Osteoblast (primary cell): ENCODE data around the gene RHOC. TPM values are rescaled to one million over a fixed set of nuclear protein-coding genes. Genes with fewer than 3 reads are reported as not detected.

Source experiments
- DNase-seq: peaks from one replicate; pipeline ENCODE4 v3.0.0; 2011; ENCODE audit warnings: low spot score, mixed read lengths; ENCODE audit not compliant: insufficient read length; ENCODE audit errors: missing footprints
- H2AFZ ChIP-seq: 2 replicates; pipeline ENCODE4 v1.6.0; 2011; ENCODE audit warnings: mild to moderate bottlenecking, low read length
- H3K27ac ChIP-seq: 2 replicates; pipeline ENCODE4 v1.5.1; 2011; ENCODE audit warnings: mild to moderate bottlenecking, low read depth, low read length, moderate library complexity
- H3K27me3 ChIP-seq: 2 replicates; pipeline ENCODE4 v1.6.0; 2012; ENCODE audit warnings: mild to moderate bottlenecking, control low read depth, inconsistent platforms, low read length, moderate library complexity; ENCODE audit not compliant: insufficient read depth
- H3K36me3 ChIP-seq: 2 replicates; pipeline ENCODE4 v1.5.1; 2011; ENCODE audit warnings: mild to moderate bottlenecking, low read length, control low read depth, moderate library complexity; ENCODE audit not compliant: insufficient read depth
- H3K4me1 ChIP-seq: 2 replicates; pipeline ENCODE4 v1.5.1; 2011; ENCODE audit warnings: mild to moderate bottlenecking, low read length, control low read depth, moderate library complexity; ENCODE audit not compliant: insufficient read depth
- H3K4me2 ChIP-seq: 2 replicates; pipeline ENCODE4 v1.6.0; 2011; ENCODE audit warnings: mild to moderate bottlenecking, low read length; ENCODE audit not compliant: insufficient read depth
- H3K4me3 ChIP-seq: fragments of 200-600 bp; sonication (generic); 3 replicates; pipeline ENCODE4 v1.5.1; 2012; ENCODE audit warnings: mild to moderate bottlenecking, low read length, inconsistent platforms; ENCODE audit not compliant: insufficient read depth
- H3K79me2 ChIP-seq: 2 replicates; pipeline ENCODE4 v1.6.0; 2012; ENCODE audit warnings: mild to moderate bottlenecking, low read length, control low read depth, inconsistent platforms; ENCODE audit not compliant: insufficient read depth
- H3K9me3 ChIP-seq: 2 replicates; pipeline ENCODE4 v1.5.1; 2011; ENCODE audit warnings: low read depth, low read length, control low read depth
- H4K20me1 ChIP-seq: 2 replicates; pipeline ENCODE4 v1.6.0; 2012; ENCODE audit warnings: mild to moderate bottlenecking, low read length, control low read depth; ENCODE audit not compliant: insufficient read depth
- total RNA-seq: library from RNA; depleted of rRNA; stranded (reverse); fragments of >200 nt; gene quantifications from 2 replicates; pipeline ENCODE4 v1.2.3, GENCODE V29; 2012
- TF ChIP-seq, protein P1 (sequence below): IDR thresholded peaks from 2 replicates; pipeline ENCODE4 v1.5.1; 2011; ENCODE audit warnings: mild to moderate bottlenecking, low read depth, low read length, moderate library complexity; ENCODE audit errors: extremely low read depth

The RHOC gene
- total RNA-seq, 1 donor = 325 TPM

DNA sequence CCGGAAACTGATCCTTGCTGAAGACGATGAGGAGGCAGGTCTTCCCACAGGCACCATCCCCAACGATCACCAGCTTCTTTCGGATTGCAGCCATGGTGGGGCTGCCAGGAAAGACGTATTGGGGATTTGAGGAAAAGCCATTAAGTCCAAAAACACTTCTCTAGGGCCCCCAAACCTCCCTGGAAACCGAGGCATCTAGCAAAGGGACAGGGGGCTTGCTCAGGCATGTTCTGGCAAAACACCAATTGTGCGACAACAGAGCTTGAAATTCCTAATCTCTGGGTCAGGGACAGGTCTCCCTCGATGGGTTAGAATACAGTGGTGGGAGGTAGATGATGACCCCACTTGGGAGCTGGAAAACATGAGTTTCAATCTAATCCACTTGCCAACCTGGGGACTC is 3.2 kb downstream of the RHOC start:
- no peak overlapping the region for H2AFZ ChIP-seq
- TF ChIP-seq, protein P1, sequence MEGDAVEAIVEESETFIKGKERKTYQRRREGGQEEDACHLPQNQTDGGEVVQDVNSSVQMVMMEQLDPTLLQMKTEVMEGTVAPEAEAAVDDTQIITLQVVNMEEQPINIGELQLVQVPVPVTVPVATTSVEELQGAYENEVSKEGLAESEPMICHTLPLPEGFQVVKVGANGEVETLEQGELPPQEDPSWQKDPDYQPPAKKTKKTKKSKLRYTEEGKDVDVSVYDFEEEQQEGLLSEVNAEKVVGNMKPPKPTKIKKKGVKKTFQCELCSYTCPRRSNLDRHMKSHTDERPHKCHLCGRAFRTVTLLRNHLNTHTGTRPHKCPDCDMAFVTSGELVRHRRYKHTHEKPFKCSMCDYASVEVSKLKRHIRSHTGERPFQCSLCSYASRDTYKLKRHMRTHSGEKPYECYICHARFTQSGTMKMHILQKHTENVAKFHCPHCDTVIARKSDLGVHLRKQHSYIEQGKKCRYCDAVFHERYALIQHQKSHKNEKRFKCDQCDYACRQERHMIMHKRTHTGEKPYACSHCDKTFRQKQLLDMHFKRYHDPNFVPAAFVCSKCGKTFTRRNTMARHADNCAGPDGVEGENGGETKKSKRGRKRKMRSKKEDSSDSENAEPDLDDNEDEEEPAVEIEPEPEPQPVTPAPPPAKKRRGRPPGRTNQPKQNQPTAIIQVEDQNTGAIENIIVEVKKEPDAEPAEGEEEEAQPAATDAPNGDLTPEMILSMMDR = no peak
- no peaks in the 10 kb centered on the region for H3K27me3 ChIP-seq
- H3K4me1 ChIP-seq = peaks cover 67% of the 10 kb centered on the region
- H3K4me2 ChIP-seq = peak overlapping the region; percentile 96
- H3K4me3 ChIP-seq = no peak overlapping the region
- peaks cover 52% of the 10 kb centered on the region for H4K20me1 ChIP-seq
- H3K27ac ChIP-seq = peak overlapping the region; percentile 91
- H3K79me2 ChIP-seq = peaks cover 58% of the 10 kb centered on the region
- no peaks in the 10 kb centered on the region for H3K9me3 ChIP-seq
- DNase-seq = peak; percentile 58
- peaks cover 50% of the 10 kb centered on the region for H3K36me3 ChIP-seq

DNA sequence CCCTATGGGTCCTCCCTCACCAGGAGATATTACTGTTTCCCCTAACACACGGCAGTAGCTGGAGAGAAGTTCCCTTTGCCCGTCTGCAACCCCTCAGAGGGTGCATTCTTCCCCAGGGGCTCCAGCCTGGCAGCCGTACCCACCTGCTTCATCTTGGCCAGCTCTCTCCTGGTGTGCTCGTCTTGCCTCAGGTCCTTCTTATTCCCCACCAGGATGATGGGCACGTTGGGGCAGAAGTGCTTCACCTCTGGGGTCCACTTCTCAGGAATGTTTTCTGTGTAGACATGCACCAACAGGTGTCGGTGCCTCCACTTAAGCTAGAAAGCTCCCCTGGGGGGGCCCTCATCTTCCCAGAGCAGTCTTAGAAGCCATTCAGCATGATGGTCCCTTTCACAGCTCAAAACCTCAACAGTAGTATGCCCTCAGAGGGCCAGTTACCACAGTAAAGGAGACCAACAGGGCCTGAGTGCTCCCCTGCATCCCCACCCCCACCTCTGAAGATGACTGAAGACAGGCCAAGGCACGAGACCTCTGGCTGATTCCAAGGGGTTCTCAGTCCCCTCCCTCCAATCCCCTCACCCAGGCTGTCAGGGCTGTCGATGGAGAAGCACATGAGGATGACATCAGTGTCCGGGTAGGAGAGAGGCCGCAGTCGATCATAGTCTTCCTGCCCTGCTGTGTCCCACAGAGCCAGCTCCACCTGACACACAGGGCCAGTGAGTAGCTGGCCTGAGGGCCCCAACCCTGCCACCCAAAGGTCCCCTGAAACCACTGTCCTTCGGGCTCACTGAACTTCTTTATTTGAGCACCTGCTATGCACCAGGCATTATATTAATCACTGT is 4.3 kb downstream of the RHOC start:
- TF ChIP-seq, protein P1 = no peak
- Histone ChIP-seq H3K27ac (peak overlapping the region; percentile 59), H3K9me3 (no peaks in the 10 kb centered on the region), H3K27me3 (no peaks in the 10 kb centered on the region), H3K36me3 (peaks cover 60% of the 10 kb centered on the region), H3K79me2 (peaks cover 58% of the 10 kb centered on the region), H4K20me1 (peaks cover 55% of the 10 kb centered on the region), H3K4me3 (no peak overlapping the region), H3K4me2 (no peak overlapping the region), H3K4me1 (peaks cover 66% of the 10 kb centered on the region), H2AFZ (no peak overlapping the region)
- DNase-seq = peak; percentile 43

DNA sequence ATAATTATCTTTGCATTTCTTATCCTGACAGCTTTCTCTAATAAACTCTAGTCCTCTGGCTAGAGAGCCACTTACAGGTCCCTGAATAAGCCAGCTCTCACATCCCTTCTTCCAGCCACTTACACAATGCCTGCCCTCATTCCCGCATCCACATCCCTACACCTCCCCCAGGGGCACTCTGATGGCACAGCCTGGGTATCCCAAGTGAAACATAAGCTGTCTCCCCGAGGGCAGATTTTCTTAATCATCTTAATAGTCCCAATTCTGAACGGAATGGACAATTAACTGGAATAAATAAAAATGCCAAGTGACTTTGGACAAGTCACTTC is 4.9 kb downstream of the RHOC start:
- H3K27ac ChIP-seq = peak overlapping the region; percentile 59
- H2AFZ ChIP-seq = no peak overlapping the region
- H3K4me3 ChIP-seq = no peak overlapping the region
- H3K27me3 ChIP-seq = no peaks in the 10 kb centered on the region
- peaks cover 62% of the 10 kb centered on the region for H3K4me1 ChIP-seq
- peaks cover 55% of the 10 kb centered on the region for H4K20me1 ChIP-seq
- no peak for DNase-seq
- no peaks in the 10 kb centered on the region for H3K9me3 ChIP-seq
- peaks cover 63% of the 10 kb centered on the region for H3K36me3 ChIP-seq
- TF ChIP-seq, protein P1 = no peak
- peaks cover 53% of the 10 kb centered on the region for H3K79me2 ChIP-seq
- no peak overlapping the region for H3K4me2 ChIP-seq

- DNase-seq = peak; percentile 68
- H3K27ac ChIP-seq = peak overlapping the region; percentile 59
- H3K27me3 ChIP-seq = no peaks in the 10 kb centered on the region
- TF ChIP-seq, protein P1 = no peak
- H3K4me2 ChIP-seq = peak overlapping the region; percentile 27
- peaks cover 53% of the 10 kb centered on the region for H4K20me1 ChIP-seq
- H3K36me3 ChIP-seq = peaks cover 67% of the 10 kb centered on the region
- no peak overlapping the region for H3K4me3 ChIP-seq
- H3K79me2 ChIP-seq = peaks cover 48% of the 10 kb centered on the region
- peaks cover 62% of the 10 kb centered on the region for H3K4me1 ChIP-seq
- no peaks in the 10 kb centered on the region for H3K9me3 ChIP-seq
- no peak overlapping the region for H2AFZ ChIP-seq
These were observed 5.5 kb downstream of the RHOC start for GRCh38 chr1:112701227-112702066.
